Sigmoid colon (tissue), 4 donors: Measurements from ENCODE around the gene SOX6.

ENCODE experiments used
- CTCF ChIP-seq, 4 experiments: fragments of 450-650 bp in 3 of 4; fragments of 200-600 bp in 1 of 4; IDR thresholded peaks; one replicate each; pipeline ENCODE4 v1.5.1; 2016 to 2019; ENCODE audit warnings: antibody characterized with exemption in 4 of 4, mild to moderate bottlenecking in 3 of 4, moderate library complexity in 2 of 4
- EP300 ChIP-seq, 4 donors: sonication (generic); formaldehyde crosslinking; IDR thresholded peaks; one replicate each; pipeline ENCODE4 v1.6.1; 2017; ENCODE audit warnings: antibody characterized with exemption in 4 of 4

- no peak for TF ChIP-seq EP300 (IDR thresholded peaks at IDR 0.05)
- TF ChIP-seq CTCF (IDR thresholded peaks at IDR 0.05): no peak
Observed at GRCh38 chr11:16036218-16036617, 320.1 kb downstream of the SOX6 start.
